Skeletal muscle satellite cell (primary cell): ENCODE results near the gene UGT2B10.
"Not testable (repeated sequence)": the region's sequence is repeated elsewhere in the genome, so short reads cannot be mapped to it uniquely, and the experiment has no call there.

Experiments
- H3K27me3 ChIP-seq: 2 replicates; pipeline ENCODE4 v1.7.0; 2013; ENCODE audit warnings: low read length; ENCODE audit not compliant: control insufficient read depth, insufficient read depth
- H3K36me3 ChIP-seq: 2 replicates; pipeline ENCODE4 v1.7.0; 2013; ENCODE audit warnings: mild to moderate bottlenecking, control low read depth, low read length; ENCODE audit not compliant: insufficient read depth
- H3K4me1 ChIP-seq: 2 replicates; pipeline ENCODE4 v1.7.0; 2013; ENCODE audit warnings: low read length; ENCODE audit not compliant: control insufficient read depth, insufficient read depth
- H3K4me2 ChIP-seq: 2 replicates; pipeline ENCODE4 v1.7.0; 2013; ENCODE audit warnings: mild to moderate bottlenecking, low read length
- H3K4me3 ChIP-seq: 2 replicates; pipeline ENCODE4 v1.7.0; 2013; ENCODE audit warnings: low read length
- H3K9ac ChIP-seq: 2 replicates; pipeline ENCODE4 v1.7.0; 2013; ENCODE audit warnings: mild to moderate bottlenecking, low read depth, low read length, moderate library complexity
- H3K9me3 ChIP-seq: replicated peaks from 2 replicates; pipeline ENCODE4 v1.7.0; 2013; ENCODE audit warnings: mild to moderate bottlenecking, control low read depth, low read length

Gene UGT2B10

GRCh38 chr4:68818030-68818462, 2.3 kb downstream of the UGT2B10 start:
- not testable (repeated sequence) for H3K27me3 ChIP-seq, H3K36me3 ChIP-seq, H3K9me3 ChIP-seq, H3K9ac ChIP-seq, H3K4me1 ChIP-seq, H3K4me2 ChIP-seq, H3K4me3 ChIP-seq

DNA sequence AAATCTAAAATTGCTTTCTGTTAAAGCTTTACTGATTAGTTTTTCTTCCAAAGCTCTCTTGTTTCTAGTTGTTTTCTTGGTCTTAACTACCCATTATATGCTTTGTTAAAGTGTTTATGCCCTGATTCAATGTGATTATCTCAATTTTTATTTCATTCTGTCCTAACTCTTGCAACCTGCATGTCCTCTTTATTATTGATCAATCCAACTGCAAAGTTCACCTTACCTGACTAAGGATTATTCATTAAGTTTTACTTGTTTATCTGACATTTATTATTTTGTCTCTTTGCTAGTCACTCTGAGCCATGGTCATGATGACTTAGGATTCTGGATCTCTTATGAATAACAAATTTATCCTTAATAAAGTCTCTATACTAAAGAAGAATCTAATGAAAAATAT, 15.8 kb downstream of the UGT2B10 start:
- H3K4me3 ChIP-seq = no peak overlapping the region
- no peak overlapping the region for H3K4me2 ChIP-seq
- no peak overlapping the region for H3K9ac ChIP-seq
- no peaks in the 10 kb centered on the region for H3K9me3 ChIP-seq
- no peaks in the 10 kb centered on the region for H3K36me3 ChIP-seq
- H3K27me3 ChIP-seq = no peaks in the 10 kb centered on the region
- H3K4me1 ChIP-seq = no peaks in the 10 kb centered on the region

DNA sequence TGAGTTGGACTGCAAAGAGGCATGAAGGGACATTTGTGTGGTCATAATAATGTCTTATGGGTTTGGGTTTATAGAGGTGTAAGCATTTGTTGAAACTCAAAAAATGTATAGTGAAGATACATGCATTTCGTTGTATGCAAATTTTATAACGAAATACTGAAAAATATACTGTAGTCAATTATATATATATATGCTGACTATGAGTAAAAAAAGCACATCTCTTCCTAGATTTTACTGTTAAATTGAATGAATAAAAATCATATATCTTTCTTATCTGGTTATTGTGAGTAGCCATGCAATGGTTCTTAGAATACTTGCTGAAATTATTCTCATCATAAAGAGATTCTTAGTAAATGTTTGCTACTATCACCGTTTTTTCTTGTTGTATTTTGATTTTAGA, 34.5 kb downstream of the UGT2B10 start:
- Histone ChIP-seq H3K36me3 (no peaks in the 10 kb centered on the region), H3K9me3 (no peaks in the 10 kb centered on the region), H3K4me2 (no peak overlapping the region), H3K27me3 (no peaks in the 10 kb centered on the region), H3K4me3 (no peak overlapping the region), H3K4me1 (no peaks in the 10 kb centered on the region), H3K9ac (no peak overlapping the region)

- Histone ChIP-seq H3K9ac (no peak overlapping the region), H3K4me1 (no peaks in the 10 kb centered on the region), H3K9me3 (no peaks in the 10 kb centered on the region), H3K27me3 (no peaks in the 10 kb centered on the region), H3K36me3 (no peaks in the 10 kb centered on the region), H3K4me2 (no peak overlapping the region), H3K4me3 (no peak overlapping the region)
Measured at GRCh38 chr4:68855771-68856170, 40.0 kb downstream of the UGT2B10 start.

DNA sequence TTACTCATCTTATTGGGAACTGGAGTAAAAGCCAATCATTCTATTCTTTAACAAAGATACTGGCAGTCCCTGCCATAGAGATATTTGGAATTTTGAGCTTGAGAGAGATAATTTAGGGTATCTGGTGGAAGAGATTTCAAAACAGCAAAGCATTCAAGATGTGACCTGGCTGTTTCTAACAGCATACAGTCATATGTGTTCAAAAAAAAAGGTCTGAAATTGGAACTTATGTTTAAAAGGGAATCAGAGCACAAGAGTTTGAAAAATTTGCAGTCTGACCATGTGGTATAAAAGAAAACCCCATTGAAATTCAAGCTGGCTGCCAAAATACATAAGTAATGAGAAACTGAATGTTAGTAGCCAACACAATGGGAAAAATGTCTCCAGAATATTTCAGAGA, 42.2 kb downstream of the UGT2B10 start:
- H3K36me3 ChIP-seq = no peaks in the 10 kb centered on the region
- no peaks in the 10 kb centered on the region for H3K9me3 ChIP-seq
- H3K4me1 ChIP-seq = no peaks in the 10 kb centered on the region
- H3K4me3 ChIP-seq = no peak overlapping the region
- no peaks in the 10 kb centered on the region for H3K27me3 ChIP-seq
- no peak overlapping the region for H3K9ac ChIP-seq
- H3K4me2 ChIP-seq = no peak overlapping the region

- Histone ChIP-seq H3K4me3 (no peak overlapping the region), H3K4me1 (no peaks in the 10 kb centered on the region), H3K4me2 (no peak overlapping the region), H3K36me3 (no peaks in the 10 kb centered on the region), H3K27me3 (no peaks in the 10 kb centered on the region), H3K9me3 (no peaks in the 10 kb centered on the region), H3K9ac (no peak overlapping the region)
Measured at GRCh38 chr4:68859655-68860054, 43.9 kb downstream of the UGT2B10 start.

DNA sequence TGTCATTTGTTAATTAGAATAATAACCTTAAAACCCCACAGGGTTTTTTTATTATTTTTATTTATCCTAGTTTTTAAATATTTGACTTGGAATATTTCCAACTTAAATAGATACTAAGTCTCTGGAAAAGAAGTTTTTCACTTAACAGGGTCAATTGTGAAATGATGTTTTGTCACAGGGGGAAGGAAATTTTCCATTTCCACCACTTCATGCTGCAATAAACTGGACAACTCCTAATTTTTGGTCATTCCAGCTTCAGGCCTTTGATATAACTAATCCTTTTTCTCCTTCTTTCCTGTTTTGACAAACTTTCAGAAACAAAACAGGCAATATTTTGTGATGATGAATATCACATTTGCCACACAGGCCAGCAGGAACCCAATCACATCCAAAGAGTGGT, 45.3 kb downstream of the UGT2B10 start:
- Histone ChIP-seq H3K4me1 (no peaks in the 10 kb centered on the region), H3K4me3 (no peak overlapping the region), H3K9me3 (no peaks in the 10 kb centered on the region), H3K27me3 (no peaks in the 10 kb centered on the region), H3K36me3 (no peaks in the 10 kb centered on the region), H3K4me2 (no peak overlapping the region), H3K9ac (no peak overlapping the region)

DNA sequence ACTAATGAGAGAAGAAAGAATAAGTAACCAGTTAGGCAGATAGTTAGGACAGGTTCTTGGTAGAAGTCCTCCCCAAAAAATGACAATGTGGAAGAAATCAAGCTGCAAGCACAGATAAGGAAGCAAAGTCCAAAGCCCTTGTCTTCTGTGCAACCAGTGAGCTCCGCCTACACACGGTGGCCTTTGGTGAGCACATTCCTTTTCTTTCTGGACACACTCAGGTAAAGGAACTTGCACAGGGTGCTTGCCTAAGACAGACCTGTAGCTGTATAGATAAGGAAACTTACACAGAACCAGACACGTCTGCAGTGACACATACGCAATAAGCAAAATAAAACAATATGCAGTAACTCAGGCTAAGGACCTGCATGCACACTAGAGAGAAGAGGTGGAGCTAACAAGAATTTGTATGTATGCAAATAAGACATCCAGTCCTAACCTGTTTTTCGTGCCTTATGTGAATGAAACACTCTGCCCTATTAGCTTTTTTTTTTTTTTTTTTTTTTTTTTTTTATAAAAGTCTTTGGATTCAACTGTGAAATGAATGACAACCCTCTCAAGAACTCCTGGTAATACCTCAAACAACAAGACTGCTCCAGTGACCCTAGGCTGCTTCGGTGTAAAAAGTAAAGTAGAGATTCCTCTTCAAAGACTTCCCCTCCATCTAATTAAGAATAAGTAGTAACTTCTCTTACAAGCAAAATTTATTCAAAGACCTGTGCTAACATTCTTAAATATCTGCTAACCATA, 48.8 kb downstream of the UGT2B10 start:
- Histone ChIP-seq H3K27me3 (no peaks in the 10 kb centered on the region), H3K4me1 (no peaks in the 10 kb centered on the region), H3K4me3 (no peak overlapping the region), H3K36me3 (no peaks in the 10 kb centered on the region), H3K9me3 (no peaks in the 10 kb centered on the region), H3K4me2 (no peak overlapping the region), H3K9ac (no peak overlapping the region)

- no peak overlapping the region for H3K9ac ChIP-seq
- no peaks in the 10 kb centered on the region for H3K9me3 ChIP-seq
Measured at GRCh38 chr4:68865188-68865638, 49.4 kb downstream of the UGT2B10 start.

GRCh38 chr4:68865760-68866159, 50.0 kb downstream of the UGT2B10 start:
- Histone ChIP-seq H3K4me1 (no peaks in the 10 kb centered on the region), H3K27me3 (no peaks in the 10 kb centered on the region), H3K9me3 (no peaks in the 10 kb centered on the region), H3K9ac (no peak overlapping the region), H3K4me3 (no peak overlapping the region), H3K4me2 (no peak overlapping the region), H3K36me3 (no peaks in the 10 kb centered on the region)

More at GRCh38 chr4:68865188-68865638, 49.4 kb downstream of the UGT2B10 start:
- no peaks in the 10 kb centered on the region for H3K4me1 ChIP-seq
- no peaks in the 10 kb centered on the region for H3K36me3 ChIP-seq
- H3K4me3 ChIP-seq = no peak overlapping the region
- no peak overlapping the region for H3K4me2 ChIP-seq
- no peaks in the 10 kb centered on the region for H3K27me3 ChIP-seq

GRCh38 chr4:68869274-68869773, 53.5 kb downstream of the UGT2B10 start:
- Histone ChIP-seq H3K4me2 (no peak overlapping the region), H3K36me3 (no peaks in the 10 kb centered on the region), H3K4me1 (peaks cover 3% of the 10 kb centered on the region), H3K4me3 (no peak overlapping the region), H3K9ac (no peak overlapping the region), H3K27me3 (no peaks in the 10 kb centered on the region), H3K9me3 (no peaks in the 10 kb centered on the region)
